SW 1271 (cell line): ENCODE data around the gene DLX1.
"Not testable (repeated sequence)": the region's sequence is repeated elsewhere in the genome, so short reads cannot be mapped to it uniquely, and the experiment has no call there.

ENCODE experiments used
- DNase-seq, 2 experiments: peaks; one replicate each; lab custom pipeline; 2025; lab: John Stamatoyannopoulos, UW

Gene DLX1

GRCh38 chr2:172085460-172086159 lies at the start of gene DLX1:
DLX1 (plus strand) TSS chr2:172085507; CDS start chr2:172085678, 171 bp downstream.
- DNase-seq = no peak

- DNase-seq = no peak
Measured at GRCh38 chr2:172038121-172038520, 47.2 kb upstream of the DLX1 start.

GRCh38 chr2:172038604-172039003 lies 46.7 kb upstream of the DLX1 start:
- no peak for DNase-seq

- no peak for DNase-seq
Measured at GRCh38 chr2:172039011-172039704, 46.1 kb upstream of the DLX1 start.

- DNase-seq = no peak
Measured at GRCh38 chr2:172040311-172040710, 45.0 kb upstream of the DLX1 start.

GRCh38 chr2:172046080-172046678 lies 39.1 kb upstream of the DLX1 start:
- DNase-seq = no peak

- DNase-seq = no peak
Measured at GRCh38 chr2:172046866-172047565, 38.3 kb upstream of the DLX1 start.

GRCh38 chr2:172047566-172048507 lies 37.5 kb upstream of the DLX1 start:
- no peak for DNase-seq

GRCh38 chr2:172048508-172049503 lies 36.5 kb upstream of the DLX1 start:
- DNase-seq = no peak

GRCh38 chr2:172049567-172050120 lies 35.7 kb upstream of the DLX1 start:
- no peak for DNase-seq

GRCh38 chr2:172050479-172051125 lies 34.7 kb upstream of the DLX1 start:
- DNase-seq = no peak

GRCh38 chr2:172052000-172052983 lies 33.0 kb upstream of the DLX1 start:
- no peak for DNase-seq

GRCh38 chr2:172053486-172053885 lies 31.8 kb upstream of the DLX1 start:
- no peak for DNase-seq

GRCh38 chr2:172056293-172056692 lies 29.0 kb upstream of the DLX1 start:
- no peak for DNase-seq

- no peak for DNase-seq
Measured at GRCh38 chr2:172058660-172059059, 26.6 kb upstream of the DLX1 start.

- DNase-seq = not testable (repeated sequence)
Measured at GRCh38 chr2:172060118-172060517, 25.2 kb upstream of the DLX1 start.

- DNase-seq = no peak
Measured at GRCh38 chr2:172062402-172063004, 22.8 kb upstream of the DLX1 start.

GRCh38 chr2:172063446-172063845 lies 21.9 kb upstream of the DLX1 start:
- no peak for DNase-seq
